NK-92 treated with Interleukin-12 subunit alpha and Interleukin-12 subunit beta, amount 100 ng/mL, for 24 hours (cell line): ENCODE data around the gene PP2D1.
"Not testable (repeated sequence)": the region's sequence is repeated elsewhere in the genome, so short reads cannot be mapped to it uniquely, and the experiment has no call there.

Source experiments
- DNase-seq: peaks from one replicate; lab custom pipeline; 2025; lab: John Stamatoyannopoulos, UW

PP2D1 gene

GRCh38 chr3:19967812-19968211 lies 44.3 kb downstream of the PP2D1 start:
- DNase-seq, result no peak

- no peak for DNase-seq
Observed at GRCh38 chr3:19967208-19967607, 44.9 kb downstream of the PP2D1 start.

GRCh38 chr3:19961960-19962359 lies 50.1 kb downstream of the PP2D1 start:
- no peak for DNase-seq

- DNase-seq, result no peak
Observed at GRCh38 chr3:19960696-19961095, 51.4 kb downstream of the PP2D1 start.

- no peak for DNase-seq
Observed at GRCh38 chr3:19959505-19959904, 52.6 kb downstream of the PP2D1 start.

GRCh38 chr3:19957354-19957753 lies 54.7 kb downstream of the PP2D1 start:
- not testable (repeated sequence) for DNase-seq

GRCh38 chr3:19954676-19955075 lies 57.4 kb downstream of the PP2D1 start:
- DNase-seq, result no peak

- no peak for DNase-seq
Observed at GRCh38 chr3:19950316-19950715, 61.7 kb downstream of the PP2D1 start.

GRCh38 chr3:19948226-19948591 lies 63.9 kb downstream of the PP2D1 start:
- no peak for DNase-seq

GRCh38 chr3:19947549-19948225 lies 64.4 kb downstream of the PP2D1 start:
- peak; percentile 40 for DNase-seq

- DNase-seq, result peak; percentile 90
Observed at GRCh38 chr3:19946832-19947548, 65.1 kb downstream of the PP2D1 start, which contains the start of gene RAB5A. Gene RAB5A (plus strand): TSS chr3:19947097. CDS start chr3:19950899, 3,802 bp downstream.

GRCh38 chr3:19945969-19946831 lies 65.9 kb downstream of the PP2D1 start:
- no peak for DNase-seq

GRCh38 chr3:19945534-19945933 lies 66.5 kb downstream of the PP2D1 start:
- DNase-seq, result no peak

GRCh38 chr3:19940643-19941042 lies 71.4 kb downstream of the PP2D1 start:
- no peak for DNase-seq

GRCh38 chr3:19938295-19938627 lies 73.8 kb downstream of the PP2D1 start:
- DNase-seq, result no peak

- no peak for DNase-seq
Observed at GRCh38 chr3:19937459-19938294, 74.4 kb downstream of the PP2D1 start.
